GM23338 (cell line): Measurements from ENCODE around the gene PTGDR2. TPM values are rescaled to one million over a fixed set of nuclear protein-coding genes. Genes with fewer than 3 reads are reported as not detected.

Experiments
- ATAC-seq: fragments of 200-7000 bp; cut with Tn5 transposase; 3 replicates; pipeline ENCODE4 v1.9.1; 2020
- DNase-seq: peaks from one replicate; pipeline ENCODE4 v3.0.0-alpha.2; 2015; ENCODE audit warnings: low spot score
- H2AFZ ChIP-seq: fragments of 200-600 bp; sonication (generic); 2 replicates; pipeline ENCODE4 v1.8.0; 2016; ENCODE audit warnings: antibody characterized with exemption, mild to moderate bottlenecking, moderate library complexity
- H3F3A ChIP-seq: fragments of 200-600 bp; sonication (generic); replicated peaks from 2 replicates; pipeline ENCODE4 v1.8.0; 2017; ENCODE audit warnings: antibody characterized with exemption, mixed run types, low read depth
- H3K27ac ChIP-seq: fragments of 200-600 bp; sonication (generic); 2 replicates; pipeline ENCODE4 v1.6.1; 2016; ENCODE audit warnings: low read depth
- H3K27me3 ChIP-seq: fragments of 200-600 bp; sonication (generic); 2 replicates; pipeline ENCODE4 v1.8.0; 2016; ENCODE audit warnings: mild to moderate bottlenecking, mixed run types, moderate library complexity; ENCODE audit not compliant: insufficient read depth
- H3K36me3 ChIP-seq: fragments of 200-600 bp; sonication (generic); 2 replicates; pipeline ENCODE4 v1.8.0; 2016; ENCODE audit warnings: mild to moderate bottlenecking; ENCODE audit not compliant: insufficient read depth
- H3K4me1 ChIP-seq: fragments of 200-600 bp; sonication (generic); 2 replicates; pipeline ENCODE4 v1.8.0; 2016; ENCODE audit warnings: mild to moderate bottlenecking, moderate library complexity; ENCODE audit not compliant: insufficient read depth
- H3K4me2 ChIP-seq: fragments of 200-600 bp; sonication (generic); 2 replicates; pipeline ENCODE4 v1.7.1; 2017; ENCODE audit warnings: mixed run types
- H3K4me3 ChIP-seq: fragments of 200-600 bp; sonication (generic); 2 replicates; pipeline ENCODE4 v1.6.1; 2016; ENCODE audit warnings: mixed run types
- H3K79me2 ChIP-seq: fragments of 200-600 bp; sonication (generic); replicated peaks from 2 replicates; pipeline ENCODE4 v1.8.0; 2017; ENCODE audit warnings: mild to moderate bottlenecking; ENCODE audit not compliant: insufficient read depth
- H3K9me2 ChIP-seq: fragments of 200-600 bp; sonication (generic); 2 replicates; pipeline ENCODE4 v1.8.0; 2017; ENCODE audit not compliant: insufficient read depth
- H4K20me1 ChIP-seq: fragments of 200-600 bp; sonication (generic); replicated peaks from 2 replicates; pipeline ENCODE4 v1.8.0; 2017; ENCODE audit warnings: mild to moderate bottlenecking; ENCODE audit not compliant: insufficient read depth
- H3K27ac Mint-ChIP-seq: 2 replicates; pipeline ENCODE4 v1.8.0; 2020; ENCODE audit warnings: inconsistent platforms, mild to moderate bottlenecking, moderate library complexity, mixed read lengths
- H3K27me3 Mint-ChIP-seq: 3 replicates; pipeline ENCODE4 v1.8.0; 2022; ENCODE audit warnings: low read depth, mild to moderate bottlenecking, moderate library complexity, mixed read lengths, inconsistent platforms; ENCODE audit not compliant: insufficient read depth, poor library complexity
- H3K36me3 Mint-ChIP-seq: 3 replicates; pipeline ENCODE4 v1.8.0; 2021; ENCODE audit warnings: low read depth, mild to moderate bottlenecking, inconsistent platforms, moderate library complexity, mixed read lengths
- H3K4me1 Mint-ChIP-seq: 3 replicates; pipeline ENCODE4 v1.8.0; 2020; ENCODE audit warnings: mild to moderate bottlenecking, inconsistent platforms, mixed read lengths
- H3K4me3 Mint-ChIP-seq: 3 replicates; pipeline ENCODE4 v1.8.0; 2021; ENCODE audit warnings: moderate library complexity, mild to moderate bottlenecking, inconsistent platforms, mixed read lengths
- H3K9me3 Mint-ChIP-seq: 3 replicates; pipeline ENCODE4 v1.8.0; 2020; ENCODE audit warnings: moderate library complexity, mild to moderate bottlenecking, inconsistent platforms, mixed read lengths
- CREB1 ChIP-seq: fragments of 250-450 bp; sonication (Bioruptor Pico); IDR thresholded peaks from 2 replicates; pipeline ENCODE4 v1.5.0; 2020; ENCODE audit warnings: low read depth, mild to moderate bottlenecking, moderate library complexity
- ETS1 ChIP-seq: IDR thresholded peaks from 2 replicates; pipeline ENCODE4 v1.6.1; 2016; ENCODE audit warnings: antibody characterized with exemption
- EZH2 ChIP-seq: fragments of 200-600 bp; sonication (generic); IDR thresholded peaks from one replicate; pipeline ENCODE4 v1.8.0; 2017; ENCODE audit warnings: antibody characterized with exemption, mild to moderate bottlenecking, low read depth; ENCODE audit not compliant: unreplicated experiment
- EZH2phosphoT487 ChIP-seq: fragments of 200-600 bp; sonication (generic); IDR thresholded peaks from one replicate; pipeline ENCODE4 v1.8.1; 2018; ENCODE audit warnings: antibody characterized with exemption; ENCODE audit not compliant: unreplicated experiment
- JUNB ChIP-seq: IDR thresholded peaks from one replicate; pipeline ENCODE4 v1.6.1; 2016; ENCODE audit warnings: antibody characterized with exemption; ENCODE audit not compliant: unreplicated experiment
- NANOG ChIP-seq: IDR thresholded peaks from 2 replicates; pipeline ENCODE4 v1.6.1; 2016; ENCODE audit warnings: antibody characterized with exemption, borderline replicate concordance
- POLR2AphosphoS5 ChIP-seq: IDR thresholded peaks from 2 replicates; pipeline ENCODE4 v1.6.1; 2016; ENCODE audit warnings: antibody characterized with exemption, low read depth
- STAT1 ChIP-seq: IDR thresholded peaks from one replicate; pipeline ENCODE4 v1.6.1; 2016; ENCODE audit warnings: antibody characterized with exemption; ENCODE audit not compliant: unreplicated experiment
- ZNF114 ChIP-seq: fragments of 250-450 bp; sonication (Bioruptor Pico); IDR thresholded peaks from 2 replicates; pipeline ENCODE4 v1.5.0; 2020; ENCODE audit warnings: mild to moderate bottlenecking, moderate library complexity
- ZNF331 ChIP-seq: fragments of 250-450 bp; sonication (Bioruptor Pico); IDR thresholded peaks from 2 replicates; pipeline ENCODE4 v1.5.0; 2020; ENCODE audit warnings: low read depth, mild to moderate bottlenecking, moderate library complexity
- ZNF462 ChIP-seq: fragments of 250-450 bp; sonication (Bioruptor Pico); IDR thresholded peaks from 2 replicates; pipeline ENCODE4 v1.5.0; 2020; ENCODE audit warnings: mild to moderate bottlenecking, moderate library complexity
- polyA plus RNA-seq: library from polyadenylated mRNA; unstranded; fragments of >200 nt; fragmentation: Nextera tagmentation; extraction: Ambion mirVana; gene quantifications from 2 replicates; pipeline ENCODE4 v1.2.1, GENCODE V29; 2016
- total RNA-seq: library from RNA; depleted of rRNA; stranded (reverse); fragments of >200 nt; shearing (Covaris generic); gene quantifications from 2 replicates; pipeline ENCODE4 v1.2.3, GENCODE V29; 2014

PTGDR2 gene
- total and polyA plus RNA-seq, 2 experiments from 2014 or later = 0.24 to 0.73 TPM

GRCh38 chr11:60876168-60876485, 20.4 kb upstream of the PTGDR2 start:
- Histone ChIP-seq H3K27me3 (no peaks in the 10 kb centered on the region), H3K9me2 (no peaks in the 10 kb centered on the region), H2AFZ (no peak overlapping the region), H3K36me3 (no peaks in the 10 kb centered on the region), H4K20me1 (no peaks in the 10 kb centered on the region; the same call in 1 of the 2 replicates), H3K4me2 (no peak overlapping the region), H3K4me1 (no peaks in the 10 kb centered on the region), H3F3A (no peaks in the 10 kb centered on the region), H3K4me3 (no peak overlapping the region), H3K79me2 (no peaks in the 10 kb centered on the region), H3K27ac (no peak overlapping the region)
- DNase-seq = no peak
- no peaks in the 10 kb centered on the region for H3K27me3 Mint-ChIP-seq
- TF ChIP-seq ZNF331 (CRISPR knock-in tag) (no peak), POLR2AphosphoS5 (no peak), CREB1 (CRISPR knock-in tag) (no peak), NANOG (no peak), STAT1 (no peak), ZNF114 (CRISPR knock-in tag) (no peak)
- no peak for ATAC-seq
- no peaks in the 10 kb centered on the region for H3K9me3 Mint-ChIP-seq
- peaks cover 6% of the 10 kb centered on the region; the same call in 2 of the 3 replicates for H3K4me1 Mint-ChIP-seq
- H3K36me3 Mint-ChIP-seq = no peaks in the 10 kb centered on the region; the same call in 2 of the 3 replicates
- no peak overlapping the region for H3K4me3 Mint-ChIP-seq
- no peak overlapping the region for H3K27ac Mint-ChIP-seq

GRCh38 chr11:60875366-60876167, 19.8 kb upstream of the PTGDR2 start:
- Histone ChIP-seq H3K9me2 (no peaks in the 10 kb centered on the region), H3K4me3 (no peak overlapping the region), H3K79me2 (no peaks in the 10 kb centered on the region), H3K4me2 (no peak overlapping the region), H3F3A (no peaks in the 10 kb centered on the region), H2AFZ (no peak overlapping the region), H3K36me3 (no peaks in the 10 kb centered on the region), H3K4me1 (no peaks in the 10 kb centered on the region), H3K27ac (no peak overlapping the region), H3K27me3 (no peaks in the 10 kb centered on the region), H4K20me1 (no peaks in the 10 kb centered on the region; the same call in 1 of the 2 replicates)
- H3K4me1 Mint-ChIP-seq = peaks cover 6% of the 10 kb centered on the region; the same call in 2 of the 3 replicates
- no peak overlapping the region for H3K27ac Mint-ChIP-seq
- no peaks in the 10 kb centered on the region; the same call in 2 of the 3 replicates for H3K36me3 Mint-ChIP-seq
- no peak overlapping the region for H3K4me3 Mint-ChIP-seq
- ATAC-seq (no peak), DNase-seq (no peak)
- H3K9me3 Mint-ChIP-seq = no peaks in the 10 kb centered on the region
- H3K27me3 Mint-ChIP-seq = no peaks in the 10 kb centered on the region
- TF ChIP-seq EZH2 (no peak), CREB1 (CRISPR knock-in tag) (no peak), POLR2AphosphoS5 (no peak), ZNF462 (CRISPR knock-in tag) (no peak), NANOG (no peak), ZNF331 (CRISPR knock-in tag) (no peak), STAT1 (no peak), EZH2phosphoT487 (no peak), JUNB (no peak), ZNF114 (CRISPR knock-in tag) (no peak), ETS1 (no peak)
